Smooth muscle cell (in vitro differentiated cells): Measurements from ENCODE around the gene RMND5B. TPM values are rescaled to one million over a fixed set of nuclear protein-coding genes. Genes with fewer than 3 reads are reported as not detected.

Experiments used
- DNase-seq: peaks from one replicate; lab custom pipeline; 2025; ENCODE audit not compliant: unreplicated experiment; lab: John Stamatoyannopoulos, UW
- H2AFZ ChIP-seq: fragments of 200-600 bp; sonication (generic); 2 replicates; pipeline ENCODE4 v1.6.0; 2016; ENCODE audit warnings: antibody characterized with exemption, low read depth, mild to moderate bottlenecking
- H3F3A ChIP-seq: fragments of 200-600 bp; sonication (generic); 2 replicates; pipeline ENCODE4 v1.6.0; 2017; ENCODE audit warnings: antibody characterized with exemption, low read depth
- H3K27ac ChIP-seq: fragments of 200-600 bp; sonication (generic); 2 replicates; pipeline ENCODE4 v1.5.1; 2016; ENCODE audit warnings: low read depth, mild to moderate bottlenecking
- H3K27me3 ChIP-seq: fragments of 200-600 bp; sonication (generic); 2 replicates; pipeline ENCODE4 v1.6.1; 2016; ENCODE audit warnings: low read depth, mild to moderate bottlenecking
- H3K36me3 ChIP-seq: fragments of 200-600 bp; sonication (generic); 2 replicates; pipeline ENCODE4 v1.5.1; 2016; ENCODE audit warnings: low read depth
- H3K4me1 ChIP-seq: fragments of 200-600 bp; sonication (generic); 2 replicates; pipeline ENCODE4 v1.5.1; 2016; ENCODE audit warnings: low read depth
- H3K4me2 ChIP-seq: fragments of 200-600 bp; sonication (generic); 2 replicates; pipeline ENCODE4 v1.6.0; 2016; ENCODE audit warnings: mild to moderate bottlenecking
- H3K4me3 ChIP-seq: fragments of 200-600 bp; sonication (generic); 2 replicates; pipeline ENCODE4 v1.5.1; 2016; ENCODE audit warnings: mild to moderate bottlenecking
- H3K79me2 ChIP-seq: fragments of 200-600 bp; sonication (generic); 2 replicates; pipeline ENCODE4 v1.6.0; 2016; ENCODE audit warnings: low read depth, mild to moderate bottlenecking
- H3K9ac ChIP-seq: fragments of 200-600 bp; sonication (generic); 2 replicates; pipeline ENCODE4 v1.6.0; 2016; ENCODE audit warnings: low read depth
- H3K9me3 ChIP-seq: fragments of 200-600 bp; sonication (generic); replicated peaks from 2 replicates; pipeline ENCODE4 v1.5.1; 2016; ENCODE audit warnings: low read depth
- H4K20me1 ChIP-seq: fragments of 200-600 bp; sonication (generic); 2 replicates; pipeline ENCODE4 v1.6.0; 2016; ENCODE audit warnings: low read depth
- CTCF ChIP-seq: fragments of 200-600 bp; sonication (generic); IDR thresholded peaks from 2 replicates; pipeline ENCODE4 v1.5.1; 2017; ENCODE audit warnings: borderline replicate concordance, mild to moderate bottlenecking, antibody characterized with exemption; ENCODE audit not compliant: insufficient read depth, poor library complexity, severe bottlenecking
- WGBS: methylation state at CpG from one replicate; pipeline ENCODE4 v1.1.7; 2016; ENCODE audit warnings: low lambda C conversion rate; 5-methylcytosine and 5-hydroxymethylcytosine counted together
- polyA plus RNA-seq: library from polyadenylated mRNA; unstranded; fragments of >200 nt; fragmentation: Nextera tagmentation; extraction: Ambion mirVana; gene quantifications from 2 replicates; pipeline ENCODE4 v1.2.1, GENCODE V29; 2016
- total RNA-seq: library from RNA; depleted of rRNA; stranded (reverse); fragments of >200 nt; gene quantifications from 2 replicates; pipeline ENCODE4 v1.2.3, GENCODE V29; 2014

The RMND5B gene
- total and polyA plus RNA-seq, 2 experiments from 2014 or later, result 18.2 to 20.8 TPM

GRCh38 chr5:178142642-178143041, 11.8 kb downstream of the RMND5B start:
- H3K9ac ChIP-seq, result no peak overlapping the region
- H3F3A ChIP-seq, result no peaks in the 10 kb centered on the region
- H3K4me1 ChIP-seq, result no peaks in the 10 kb centered on the region
- H3K9me3 ChIP-seq, result no peaks in the 10 kb centered on the region
- no peaks in the 10 kb centered on the region for H4K20me1 ChIP-seq
- H3K36me3 ChIP-seq, result no peaks in the 10 kb centered on the region
- no peak overlapping the region for H3K4me2 ChIP-seq
- no peak overlapping the region for H3K27ac ChIP-seq
- WGBS, result 96% methylated on average over 20 of the region's 20 CpGs
- no peak overlapping the region for H2AFZ ChIP-seq
- no peak overlapping the region for H3K4me3 ChIP-seq
- H3K79me2 ChIP-seq, result no peaks in the 10 kb centered on the region
- no peaks in the 10 kb centered on the region for H3K27me3 ChIP-seq
- DNase-seq, result no peak
- TF ChIP-seq CTCF, result no peak

GRCh38 chr5:178143246-178143645, 12.4 kb downstream of the RMND5B start:
- DNase-seq, result no peak
- no peaks in the 10 kb centered on the region for H3K27me3 ChIP-seq
- no peak overlapping the region for H3K27ac ChIP-seq
- no peaks in the 10 kb centered on the region for H3K36me3 ChIP-seq
- WGBS, result 98% methylated on average over 6 of the region's 6 CpGs
- H3K9ac ChIP-seq, result no peak overlapping the region
- H3K4me3 ChIP-seq, result no peak overlapping the region
- H3F3A ChIP-seq, result no peaks in the 10 kb centered on the region
- no peaks in the 10 kb centered on the region for H3K79me2 ChIP-seq
- H2AFZ ChIP-seq, result no peak overlapping the region
- no peaks in the 10 kb centered on the region for H3K9me3 ChIP-seq
- no peak overlapping the region for H3K4me2 ChIP-seq
- H4K20me1 ChIP-seq, result no peaks in the 10 kb centered on the region
- H3K4me1 ChIP-seq, result no peaks in the 10 kb centered on the region
- no peak for TF ChIP-seq CTCF

GRCh38 chr5:178143901-178144300, 13.1 kb downstream of the RMND5B start:
- Histone ChIP-seq H2AFZ (no peak overlapping the region), H3K9ac (no peak overlapping the region), H3K4me3 (no peak overlapping the region), H3K27ac (no peak overlapping the region), H3F3A (no peaks in the 10 kb centered on the region), H3K27me3 (no peaks in the 10 kb centered on the region), H3K36me3 (no peaks in the 10 kb centered on the region), H3K4me1 (no peaks in the 10 kb centered on the region), H4K20me1 (no peaks in the 10 kb centered on the region), H3K9me3 (no peaks in the 10 kb centered on the region), H3K79me2 (no peaks in the 10 kb centered on the region), H3K4me2 (no peak overlapping the region)
- no peak for DNase-seq
- 96% methylated on average over 10 of the region's 10 CpGs for WGBS
- no peak for TF ChIP-seq CTCF

GRCh38 chr5:178145965-178146820, 15.4 kb downstream of the RMND5B start:
- no peak for DNase-seq
- Histone ChIP-seq H3K27ac (peak overlapping the region; percentile 70), H3K4me1 (no peaks in the 10 kb centered on the region), H2AFZ (no peak overlapping the region), H3F3A (no peaks in the 10 kb centered on the region), H3K27me3 (no peaks in the 10 kb centered on the region), H3K9me3 (no peaks in the 10 kb centered on the region), H4K20me1 (no peaks in the 10 kb centered on the region), H3K4me2 (no peak overlapping the region), H3K79me2 (no peaks in the 10 kb centered on the region), H3K9ac (no peak overlapping the region), H3K36me3 (no peaks in the 10 kb centered on the region), H3K4me3 (no peak overlapping the region)
- TF ChIP-seq CTCF, result peak; percentile 68
- WGBS, result 56% methylated on average over 14 of the region's 14 CpGs
